Left hindlimb (tissue), 1 donor: ENCODE measurements around the gene ZNF235.
A peak's percentile ranks its signal among the peaks of the same experiment; 100 is the strongest.
"Not testable (repeated sequence)": the region's sequence is repeated elsewhere in the genome, so short reads cannot be mapped to it uniquely, and the experiment has no call there.

ENCODE experiments used
- DNase-seq: peaks from one replicate; pipeline ENCODE4 v3.0.0-alpha.2; 2018

ZNF235 gene

GRCh38 chr19:44304659-44305193, at the start of gene ZNF235:
Gene ZNF235, minus strand, starts transcription at chr19:44305025. Its CDS starts 1,621 bp downstream, at chr19:44303404.
- peak; percentile 94 for DNase-seq

- DNase-seq, result no peak
Observed at GRCh38 chr19:44346556-44346955, 41.7 kb upstream of the ZNF235 start.

GRCh38 chr19:44345959-44346358, 41.1 kb upstream of the ZNF235 start:
- DNase-seq, result no peak

DNA sequence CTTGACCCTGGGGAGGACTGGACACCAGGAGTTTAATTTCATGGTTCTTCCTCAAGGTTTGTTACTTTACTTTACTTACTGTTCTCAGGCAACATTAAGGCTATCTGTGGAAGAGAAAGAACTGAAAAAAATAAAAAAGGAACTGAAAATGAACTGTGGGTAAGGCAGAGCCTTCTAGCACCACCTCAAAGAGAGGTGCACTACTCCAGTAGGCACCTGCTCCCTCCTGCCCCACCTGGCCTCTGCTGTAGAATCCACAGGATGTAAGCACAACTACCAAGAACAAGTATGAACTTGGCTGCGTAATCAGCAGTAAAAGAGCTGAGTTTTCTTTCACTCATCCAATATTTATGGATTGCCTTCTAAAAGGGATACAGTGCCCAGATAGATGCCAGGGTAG, 39.4 kb upstream of the ZNF235 start:
- no peak for DNase-seq

DNA sequence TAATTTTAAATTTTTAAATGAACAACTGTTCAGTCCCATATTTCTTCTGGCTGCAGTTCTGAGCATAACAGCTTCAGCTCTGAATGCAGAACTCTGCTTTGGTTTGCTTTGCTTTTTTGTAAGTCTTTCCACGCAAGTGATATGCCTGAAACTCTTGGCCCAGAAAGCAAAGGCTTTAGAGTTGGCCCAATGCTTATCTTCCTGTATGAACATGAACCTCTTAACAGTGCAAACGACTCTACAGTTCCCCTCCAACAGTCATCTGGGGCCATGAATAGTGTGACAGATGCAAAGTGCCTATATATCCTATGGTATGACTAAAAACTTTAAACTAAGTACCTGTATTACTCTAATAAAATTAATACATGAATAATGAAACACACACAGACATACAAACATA, 37.0 kb upstream of the ZNF235 start:
- DNase-seq, result no peak

DNA sequence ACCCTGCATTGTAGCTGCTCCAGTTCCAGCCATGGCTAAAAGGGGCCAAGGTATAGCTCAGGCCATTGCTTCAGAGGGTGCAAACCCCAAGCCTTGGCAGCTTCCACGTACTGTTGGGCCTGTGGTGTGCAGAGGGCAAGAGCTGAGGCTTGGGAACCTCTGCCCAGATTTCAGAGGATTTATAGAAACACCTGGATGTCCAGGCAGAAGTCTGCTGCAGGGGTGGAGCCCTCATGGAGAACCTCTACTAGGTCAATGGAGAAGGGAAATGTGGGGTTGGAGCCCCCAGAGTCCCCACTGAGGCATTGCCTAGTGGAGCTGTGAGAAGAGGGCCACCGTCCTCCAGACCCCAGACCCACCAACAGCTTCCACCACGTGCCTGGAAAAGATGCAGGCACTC, 29.8 kb upstream of the ZNF235 start:
- not testable (repeated sequence) for DNase-seq

DNA sequence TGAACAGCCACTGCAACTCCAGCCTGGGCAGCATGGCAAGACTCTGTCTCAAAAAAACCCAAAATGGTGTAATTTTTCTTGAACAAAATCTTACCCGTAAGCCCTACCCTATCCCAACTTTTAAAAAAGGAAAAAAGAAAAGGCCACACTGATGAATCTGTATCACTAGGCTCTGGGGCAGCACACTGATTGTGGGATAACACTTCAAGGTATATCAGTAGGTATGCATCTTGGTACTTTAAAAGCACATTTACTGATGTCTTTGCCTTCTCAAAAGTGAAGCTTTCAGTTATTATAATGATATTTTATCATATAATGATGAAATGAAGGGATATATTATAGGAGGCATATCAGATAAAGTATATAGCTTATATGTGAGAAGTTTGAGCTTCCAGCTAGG, 27.3 kb upstream of the ZNF235 start:
- no peak for DNase-seq

DNA sequence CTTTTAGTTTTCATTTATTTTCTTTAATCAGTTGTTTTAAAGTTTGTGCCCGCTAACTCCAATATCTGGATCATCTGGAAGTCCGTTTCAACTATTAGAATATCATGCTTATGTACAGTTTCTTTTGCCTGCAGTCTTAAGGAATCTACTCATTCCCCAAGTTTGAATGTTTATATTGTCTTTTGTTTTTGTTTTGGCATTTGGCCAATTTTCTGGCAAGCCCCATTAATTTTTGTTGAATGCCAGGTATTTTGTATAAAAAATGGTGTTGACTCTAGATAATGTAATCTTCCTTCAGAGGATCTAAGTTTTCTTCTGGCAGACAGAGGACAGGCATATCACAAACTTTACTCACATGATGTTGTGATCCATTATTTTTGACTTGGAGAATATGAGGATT, 11.1 kb upstream of the ZNF235 start:
- DNase-seq, result no peak

DNA sequence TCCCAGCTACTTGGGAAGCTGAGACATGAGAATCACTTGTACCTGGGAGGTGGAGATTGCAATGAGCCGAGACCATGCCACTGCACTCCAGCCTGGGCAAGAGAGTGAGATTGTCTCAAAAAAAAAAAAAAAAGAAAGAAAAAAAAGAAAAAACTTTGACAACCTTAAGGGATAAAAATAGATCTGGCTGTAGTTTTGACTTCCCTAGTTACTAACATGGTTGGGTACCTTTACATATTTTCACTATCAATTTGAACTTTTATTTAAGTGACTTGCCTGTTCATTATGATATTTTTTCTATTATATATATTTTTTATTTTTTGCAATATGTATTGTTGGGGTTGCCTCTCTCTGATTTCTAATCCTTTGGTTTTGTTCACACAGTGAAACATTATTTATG, 8.4 kb upstream of the ZNF235 start:
- no peak for DNase-seq

GRCh38 chr19:44308011-44308410, 3.2 kb upstream of the ZNF235 start:
- DNase-seq, result no peak

DNA sequence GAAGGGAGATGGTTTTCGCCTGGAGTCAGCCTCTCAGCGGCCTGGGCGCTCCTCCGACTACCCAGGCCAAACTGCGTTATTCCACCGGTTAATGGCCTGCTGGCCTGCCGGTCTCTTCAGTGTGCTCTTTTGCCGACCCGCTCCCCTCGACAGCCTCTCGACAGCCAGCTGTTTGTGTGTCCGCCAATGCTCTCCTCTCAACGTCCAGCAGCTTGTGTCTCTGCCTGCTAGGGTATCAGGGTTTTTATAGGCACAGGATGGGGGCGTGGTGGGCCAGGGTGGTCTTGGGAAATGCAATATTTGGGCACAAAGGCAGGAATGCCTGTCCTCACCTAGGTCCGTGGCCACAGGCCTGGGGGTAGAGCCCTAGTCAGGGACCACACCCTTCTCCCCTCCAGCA, 1.5 kb upstream of the ZNF235 start:
- DNase-seq, result no peak

- DNase-seq, result no peak
Observed at GRCh38 chr19:44305457-44305856, 632 bp upstream of the ZNF235 start.

DNA sequence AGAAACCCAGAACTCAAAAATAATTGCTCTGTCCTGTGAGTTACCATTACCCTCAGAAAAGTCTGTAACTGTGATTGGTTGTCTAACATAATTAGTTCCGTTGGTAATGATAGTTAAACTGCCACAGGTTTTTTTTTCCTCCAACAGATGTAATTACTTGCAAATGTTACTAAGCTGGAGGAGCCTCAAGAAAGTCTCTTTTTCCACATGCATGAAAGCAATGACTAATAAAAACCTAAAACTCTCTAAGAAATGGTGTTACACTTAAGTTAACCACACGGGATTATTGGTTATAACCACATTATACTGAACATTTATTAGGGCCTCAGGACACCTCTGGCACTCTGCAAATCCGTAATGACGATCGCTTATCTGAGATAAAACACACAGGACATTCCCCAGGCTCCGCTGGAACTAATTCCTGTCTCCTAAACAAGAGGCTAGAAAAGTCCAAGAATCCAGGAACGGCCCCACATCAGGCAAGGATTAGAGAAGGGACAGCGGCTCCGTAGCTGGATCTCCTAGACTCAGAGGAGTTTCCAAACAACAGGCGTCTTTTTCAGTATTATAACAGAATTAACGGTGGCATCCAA, 753 bp downstream of the ZNF235 start:
- peak; percentile 37 for DNase-seq

DNA sequence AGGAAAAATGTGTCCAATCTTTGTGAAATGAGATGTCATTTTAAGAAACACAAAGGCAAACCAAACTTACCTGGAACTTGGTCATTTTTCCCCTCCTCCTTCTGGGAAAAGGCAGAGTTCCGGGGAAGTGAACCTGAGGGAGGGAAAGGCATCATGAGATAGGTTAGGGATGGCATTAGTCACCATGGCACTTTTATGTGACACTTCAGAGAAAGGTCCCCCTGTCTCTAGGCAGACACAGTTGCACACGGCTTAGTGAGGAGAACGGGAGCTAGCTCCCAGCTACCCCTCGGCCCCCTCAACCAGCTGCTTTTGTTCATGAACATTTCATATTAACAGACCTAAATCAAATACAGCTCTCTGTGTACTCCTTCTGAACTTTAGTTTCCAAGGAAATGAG, 1.5 kb downstream of the ZNF235 start:
- no peak for DNase-seq

DNA sequence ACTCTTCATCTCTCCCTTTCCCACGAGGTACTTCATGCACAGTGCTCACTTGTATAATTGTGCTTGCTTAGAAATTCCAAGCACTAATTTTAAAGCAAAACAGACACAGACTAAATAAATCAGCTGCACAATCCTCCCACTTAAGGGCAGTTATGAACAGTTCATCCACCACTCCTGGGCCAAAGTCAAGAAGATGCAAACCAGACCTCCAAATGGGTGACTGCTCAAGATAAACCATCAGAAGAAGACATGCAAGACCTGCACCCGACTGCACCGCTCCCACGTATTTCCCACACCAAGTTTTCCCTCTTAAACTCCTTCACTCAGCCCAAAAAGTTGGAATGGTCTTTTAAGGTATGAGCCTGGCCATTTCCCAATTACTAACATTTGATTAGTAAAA, 19.9 kb downstream of the ZNF235 start:
- no peak for DNase-seq

- no peak for DNase-seq
Observed at GRCh38 chr19:44282846-44283245, 22.0 kb downstream of the ZNF235 start.

- DNase-seq, result no peak
Observed at GRCh38 chr19:44280916-44281315, 23.9 kb downstream of the ZNF235 start.

GRCh38 chr19:44278181-44278690, 26.6 kb downstream of the ZNF235 start:
- no peak for DNase-seq

- no peak for DNase-seq
Observed at GRCh38 chr19:44277331-44277730, 27.5 kb downstream of the ZNF235 start.

DNA sequence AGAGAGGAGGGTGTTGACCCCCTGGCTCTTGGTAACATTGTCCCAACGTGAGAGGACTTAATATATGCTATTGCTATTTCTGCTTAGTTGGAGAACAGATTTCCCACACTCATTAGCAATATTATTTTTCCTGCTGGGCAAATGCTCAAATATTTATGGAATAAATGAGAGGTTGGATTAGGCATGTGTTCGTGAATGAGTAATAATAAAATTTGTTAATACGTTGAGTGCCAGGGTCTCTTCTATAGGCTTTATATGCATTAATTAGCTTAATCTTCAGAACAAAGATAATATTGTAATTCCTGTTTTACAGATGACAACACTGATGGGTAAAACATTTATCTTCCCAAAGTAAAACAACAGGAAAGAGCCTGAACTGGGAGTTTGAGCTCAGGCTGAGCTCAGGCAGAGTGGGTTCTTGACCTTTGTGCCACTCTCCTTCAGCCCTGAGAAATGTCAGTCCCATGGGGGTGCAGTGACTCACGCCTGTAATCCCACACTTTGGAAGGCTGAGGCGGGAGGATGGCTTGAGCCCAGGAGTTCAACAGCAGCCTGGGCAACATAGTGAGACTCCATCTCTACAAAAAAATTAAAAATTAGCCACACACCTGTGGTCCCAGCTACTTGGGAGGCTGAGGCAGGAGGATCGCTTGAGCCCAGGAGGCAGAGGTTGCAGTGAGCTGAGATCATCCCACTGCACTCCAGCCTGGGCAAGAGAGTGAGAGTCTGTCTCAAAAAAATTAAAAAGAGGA, 44.0 kb downstream of the ZNF235 start:
- DNase-seq, result no peak

GRCh38 chr19:44260343-44260681, 44.5 kb downstream of the ZNF235 start:
- DNase-seq, result no peak

DNA sequence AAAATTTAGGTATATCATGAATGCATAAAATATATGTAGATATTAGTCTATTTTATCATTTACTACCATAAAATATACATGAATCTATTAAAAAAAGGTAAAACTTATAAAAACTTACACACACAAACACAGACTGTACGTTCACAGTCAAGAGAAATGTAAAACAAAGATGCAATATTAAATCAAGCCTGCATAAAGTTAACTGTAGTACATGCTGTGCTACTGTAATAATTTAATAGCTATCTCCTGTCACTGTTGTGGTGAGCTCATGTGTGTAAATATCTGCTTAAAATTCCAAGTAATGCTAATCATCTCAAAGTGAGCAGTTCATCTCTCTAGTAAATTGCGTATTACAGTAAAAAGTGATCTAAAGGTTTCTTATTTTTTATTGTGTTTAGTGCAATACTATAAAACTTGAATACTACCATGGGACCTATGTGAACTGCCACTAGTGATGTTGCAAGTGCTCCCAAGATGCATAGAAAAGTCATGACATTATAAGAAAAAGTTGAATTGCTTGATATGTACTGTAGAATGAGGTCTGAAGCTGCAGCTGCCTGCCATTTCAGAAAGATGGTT, 45.9 kb downstream of the ZNF235 start:
- no peak for DNase-seq

GRCh38 chr19:44258136-44258535, 46.7 kb downstream of the ZNF235 start:
- no peak for DNase-seq
